ENCODE measurements around the gene CNTN6.

Gene CNTN6

DNA sequence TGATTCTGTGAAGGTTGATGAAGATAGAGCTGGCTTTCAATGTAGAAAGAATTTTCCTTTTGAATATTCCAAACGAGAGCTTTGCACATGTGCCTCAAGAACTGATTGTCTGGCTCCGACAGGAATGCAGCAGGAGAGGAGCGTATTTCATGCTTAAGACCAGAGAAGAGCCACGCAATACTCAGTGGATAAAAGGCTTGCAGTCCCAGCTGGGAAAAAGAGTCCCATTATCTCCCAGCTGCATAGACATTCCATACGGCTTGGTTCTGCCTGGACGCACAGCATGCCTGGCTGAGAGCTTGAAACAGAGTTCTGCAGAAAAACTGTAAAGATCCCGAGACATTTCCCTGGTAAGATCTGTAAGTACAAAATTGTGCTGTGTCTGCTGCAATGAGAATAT, at the start of gene CNTN6:
Gene CNTN6 (plus strand): TSS at position 254 of the 400 bp plus-strand sequence. CDS start 54,985 bp downstream, outside the sequence.
- Histone ChIP-seq H3K27me3 (ENCODE audit: control insufficient read depth in 5 of 5, insufficient read depth in 4 of 5, low read length in 5 of 5) (no peaks in the 10 kb centered on the region), H3K36me3 (ENCODE audit: control insufficient read depth in 5 of 5, insufficient read depth in 5 of 5, low read length in 5 of 5) (no peaks in the 10 kb centered on the region), H3K4me3 (ENCODE audit: low read depth in 1 of 5, low read length in 5 of 5) (peak within 1 kb of the TSS; percentile 3 to 46 (median 37)), H3K9ac (ENCODE audit: low read length in 5 of 5) (no peak within 1 kb of the TSS), H3K9me3 (ENCODE audit: control insufficient read depth in 5 of 5, low read length in 5 of 5) (peaks cover 0 to 6% (median 0%) of the 10 kb centered on the region in 5 donors), H3K4me1 (ENCODE audit: control insufficient read depth in 5 of 5, insufficient read depth in 5 of 5, low read length in 5 of 5) (peaks cover 0 to 22% (median 10%) of the 10 kb centered on the region in 5 donors), H3K27ac (ENCODE audit: low read depth, low read length) (no peak within 1 kb of the TSS)

DNA sequence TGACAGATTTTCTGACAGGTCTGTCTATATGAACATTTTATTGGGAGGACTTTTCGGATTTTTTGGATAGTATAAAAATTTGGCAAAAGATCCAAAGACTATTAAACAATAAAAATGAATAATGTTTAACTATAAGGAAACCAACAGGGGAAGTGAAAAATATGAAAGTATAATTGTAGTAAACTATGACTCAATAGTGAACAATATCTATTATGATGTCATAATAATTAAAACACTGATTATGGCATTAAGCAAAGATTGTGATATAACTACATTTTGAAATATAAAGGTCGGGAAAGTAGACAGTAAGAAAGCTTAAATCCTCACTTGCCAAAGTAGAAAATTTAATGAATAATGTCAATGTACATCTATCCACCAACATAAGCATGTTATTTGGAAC, 44.3 kb upstream of the CNTN6 start:
- peaks cover 0 to 6% (median 3%) of the 10 kb centered on the region in 5 donors for H3K9me3 ChIP-seq (ENCODE audit: control insufficient read depth in 5 of 5, low read length in 5 of 5)
- H3K4me1 ChIP-seq (ENCODE audit: control insufficient read depth in 5 of 5, insufficient read depth in 5 of 5, low read length in 5 of 5): no peaks in the 10 kb centered on the region
- H3K36me3 ChIP-seq (ENCODE audit: control insufficient read depth in 5 of 5, insufficient read depth in 5 of 5, low read length in 5 of 5): no peaks in the 10 kb centered on the region
- H3K9ac ChIP-seq (ENCODE audit: low read length in 5 of 5): no peak overlapping the region
- no peaks in the 10 kb centered on the region for H3K27me3 ChIP-seq (ENCODE audit: control insufficient read depth in 5 of 5, insufficient read depth in 4 of 5, low read length in 5 of 5)
- H3K4me3 ChIP-seq (ENCODE audit: low read depth in 1 of 5, low read length in 5 of 5): no peak overlapping the region
- no peak overlapping the region for H3K27ac ChIP-seq (ENCODE audit: low read depth, low read length)

GRCh38 chr3:1055870-1056269, 37.0 kb upstream of the CNTN6 start:
- Histone ChIP-seq H3K9me3 (ENCODE audit: control insufficient read depth in 5 of 5, low read length in 5 of 5) (no peaks in the 10 kb centered on the region), H3K27ac (ENCODE audit: low read depth, low read length) (no peak overlapping the region), H3K36me3 (ENCODE audit: control insufficient read depth in 5 of 5, insufficient read depth in 5 of 5, low read length in 5 of 5) (no peaks in the 10 kb centered on the region), H3K9ac (ENCODE audit: low read length in 5 of 5) (no peak overlapping the region), H3K4me3 (ENCODE audit: low read depth in 1 of 5, low read length in 5 of 5) (no peak overlapping the region), H3K4me1 (ENCODE audit: control insufficient read depth in 5 of 5, insufficient read depth in 5 of 5, low read length in 5 of 5) (peaks cover 0 to 8% (median 0%) of the 10 kb centered on the region in 5 donors), H3K27me3 (ENCODE audit: control insufficient read depth in 5 of 5, insufficient read depth in 4 of 5, low read length in 5 of 5) (no peaks in the 10 kb centered on the region)

DNA sequence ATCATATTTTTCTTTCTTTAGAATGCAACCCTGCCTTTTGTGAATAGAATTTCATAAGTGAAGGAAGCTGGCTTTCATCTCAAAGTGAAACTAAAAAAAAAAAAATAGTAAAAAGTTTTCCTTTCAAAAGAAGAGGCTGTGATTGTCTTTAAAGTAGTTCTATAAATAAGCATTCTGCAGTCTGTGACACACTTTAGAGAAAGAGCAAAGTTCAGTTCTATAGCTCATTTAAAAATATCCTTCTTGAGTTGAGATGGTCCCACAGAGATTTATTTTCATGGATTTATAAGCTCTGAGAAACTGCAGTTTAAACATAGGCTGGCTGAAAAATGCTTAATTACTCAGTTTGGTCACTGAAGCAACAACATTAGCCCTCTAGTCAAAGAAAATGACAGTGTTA, 36.1 kb upstream of the CNTN6 start:
- Histone ChIP-seq H3K27ac (ENCODE audit: low read depth, low read length) (peak overlapping the region; percentile 10), H3K27me3 (ENCODE audit: control insufficient read depth in 5 of 5, insufficient read depth in 4 of 5, low read length in 5 of 5) (no peaks in the 10 kb centered on the region), H3K9me3 (ENCODE audit: control insufficient read depth in 5 of 5, low read length in 5 of 5) (no peaks in the 10 kb centered on the region), H3K36me3 (ENCODE audit: control insufficient read depth in 5 of 5, insufficient read depth in 5 of 5, low read length in 5 of 5) (no peaks in the 10 kb centered on the region), H3K4me1 (ENCODE audit: control insufficient read depth in 5 of 5, insufficient read depth in 5 of 5, low read length in 5 of 5) (peaks cover 0 to 8% (median 0%) of the 10 kb centered on the region in 5 donors), H3K9ac (ENCODE audit: low read length in 5 of 5) (peak overlapping the region in 2 of 5 donors; percentile 13 to 17), H3K4me3 (ENCODE audit: low read depth in 1 of 5, low read length in 5 of 5) (no peak overlapping the region)

GRCh38 chr3:1057436-1057835, 35.4 kb upstream of the CNTN6 start:
- no peak overlapping the region for H3K27ac ChIP-seq (ENCODE audit: low read depth, low read length)

GRCh38 chr3:1068985-1069384, 23.8 kb upstream of the CNTN6 start:
- H3K27me3 ChIP-seq (ENCODE audit: control insufficient read depth in 5 of 5, insufficient read depth in 4 of 5, low read length in 5 of 5): no peaks in the 10 kb centered on the region
- H3K36me3 ChIP-seq (ENCODE audit: control insufficient read depth in 5 of 5, insufficient read depth in 5 of 5, low read length in 5 of 5): no peaks in the 10 kb centered on the region
- H3K27ac ChIP-seq (ENCODE audit: low read depth, low read length): no peak overlapping the region
- no peak overlapping the region for H3K4me3 ChIP-seq (ENCODE audit: low read depth in 1 of 5, low read length in 5 of 5)
- peaks cover 0 to 3% (median 0%) of the 10 kb centered on the region in 5 donors for H3K4me1 ChIP-seq (ENCODE audit: control insufficient read depth in 5 of 5, insufficient read depth in 5 of 5, low read length in 5 of 5)
- no peak overlapping the region for H3K9ac ChIP-seq (ENCODE audit: low read length in 5 of 5)
- H3K9me3 ChIP-seq (ENCODE audit: control insufficient read depth in 5 of 5, low read length in 5 of 5): no peaks in the 10 kb centered on the region

More at GRCh38 chr3:1057436-1057835, 35.4 kb upstream of the CNTN6 start:
- no peaks in the 10 kb centered on the region for H3K9me3 ChIP-seq (ENCODE audit: control insufficient read depth in 5 of 5, low read length in 5 of 5)
- H3K4me1 ChIP-seq (ENCODE audit: control insufficient read depth in 5 of 5, insufficient read depth in 5 of 5, low read length in 5 of 5): peaks cover 0 to 8% (median 0%) of the 10 kb centered on the region in 5 donors
- H3K36me3 ChIP-seq (ENCODE audit: control insufficient read depth in 5 of 5, insufficient read depth in 5 of 5, low read length in 5 of 5): no peaks in the 10 kb centered on the region
- H3K9ac ChIP-seq (ENCODE audit: low read length in 5 of 5): no peak overlapping the region
- no peaks in the 10 kb centered on the region for H3K27me3 ChIP-seq (ENCODE audit: control insufficient read depth in 5 of 5, insufficient read depth in 4 of 5, low read length in 5 of 5)
- no peak overlapping the region for H3K4me3 ChIP-seq (ENCODE audit: low read depth in 1 of 5, low read length in 5 of 5)

DNA sequence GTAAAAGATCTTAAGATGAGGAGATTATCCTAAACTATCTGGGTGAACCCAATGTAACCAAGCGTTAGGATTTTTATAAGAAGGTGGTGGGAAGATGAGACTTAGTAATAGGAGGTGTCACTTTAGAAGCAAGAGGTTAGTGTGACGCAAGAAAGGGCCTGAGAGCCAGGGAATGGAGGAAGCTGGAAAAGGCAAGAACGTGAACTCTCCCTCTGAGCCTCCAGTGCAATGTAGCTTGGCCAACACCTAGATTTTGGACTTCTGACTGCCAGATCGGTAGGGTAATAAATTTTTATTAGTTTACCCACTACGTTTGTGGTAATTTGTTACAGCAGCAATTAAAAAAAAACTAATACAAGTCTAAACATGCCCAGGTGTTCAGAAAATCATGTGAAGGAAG, 20.8 kb upstream of the CNTN6 start:
- no peak overlapping the region for H3K9ac ChIP-seq (ENCODE audit: low read length in 5 of 5)
- H3K4me3 ChIP-seq (ENCODE audit: low read depth in 1 of 5, low read length in 5 of 5): no peak overlapping the region
- H3K27me3 ChIP-seq (ENCODE audit: control insufficient read depth in 5 of 5, insufficient read depth in 4 of 5, low read length in 5 of 5): no peaks in the 10 kb centered on the region
- peaks cover 0 to 12% (median 0%) of the 10 kb centered on the region in 5 donors for H3K4me1 ChIP-seq (ENCODE audit: control insufficient read depth in 5 of 5, insufficient read depth in 5 of 5, low read length in 5 of 5)
- no peaks in the 10 kb centered on the region for H3K9me3 ChIP-seq (ENCODE audit: control insufficient read depth in 5 of 5, low read length in 5 of 5)
- H3K27ac ChIP-seq (ENCODE audit: low read depth, low read length): no peak overlapping the region
- no peaks in the 10 kb centered on the region for H3K36me3 ChIP-seq (ENCODE audit: control insufficient read depth in 5 of 5, insufficient read depth in 5 of 5, low read length in 5 of 5)

- Histone ChIP-seq H3K4me1 (ENCODE audit: control insufficient read depth in 5 of 5, insufficient read depth in 5 of 5, low read length in 5 of 5) (peaks cover 0 to 3% (median 0%) of the 10 kb centered on the region in 5 donors), H3K9ac (ENCODE audit: low read length in 5 of 5) (no peak overlapping the region), H3K9me3 (ENCODE audit: control insufficient read depth in 5 of 5, low read length in 5 of 5) (no peaks in the 10 kb centered on the region), H3K4me3 (ENCODE audit: low read depth in 1 of 5, low read length in 5 of 5) (no peak overlapping the region), H3K27me3 (ENCODE audit: control insufficient read depth in 5 of 5, insufficient read depth in 4 of 5, low read length in 5 of 5) (no peaks in the 10 kb centered on the region), H3K27ac (ENCODE audit: low read depth, low read length) (no peak overlapping the region), H3K36me3 (ENCODE audit: control insufficient read depth in 5 of 5, insufficient read depth in 5 of 5, low read length in 5 of 5) (no peaks in the 10 kb centered on the region)
Measured at GRCh38 chr3:1079662-1080061, 13.2 kb upstream of the CNTN6 start.

DNA sequence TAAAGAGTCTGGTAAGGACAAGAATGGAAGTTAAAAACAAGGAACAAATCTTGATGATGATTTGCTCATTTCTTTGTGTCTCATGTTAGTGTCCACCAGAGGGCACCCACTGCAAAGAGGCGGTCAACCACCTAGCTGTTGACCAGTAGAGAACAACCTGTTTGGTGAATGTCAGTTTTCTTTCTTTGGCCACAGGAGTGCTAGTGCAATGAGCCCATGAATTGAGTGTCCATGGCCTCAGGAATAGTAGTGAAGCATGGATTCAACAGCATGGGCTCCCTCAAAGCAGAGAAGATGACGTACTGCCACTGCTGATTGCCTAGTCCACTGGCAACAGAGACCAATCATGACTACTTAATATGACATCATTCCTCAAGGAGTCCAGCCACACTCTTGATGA, 10.7 kb upstream of the CNTN6 start:
- H3K27me3 ChIP-seq (ENCODE audit: control insufficient read depth in 5 of 5, insufficient read depth in 4 of 5, low read length in 5 of 5): no peaks in the 10 kb centered on the region
- H3K4me3 ChIP-seq (ENCODE audit: low read depth in 1 of 5, low read length in 5 of 5): no peak overlapping the region
- H3K9ac ChIP-seq (ENCODE audit: low read length in 5 of 5): no peak overlapping the region
- peaks cover 0 to 5% (median 0%) of the 10 kb centered on the region in 5 donors for H3K4me1 ChIP-seq (ENCODE audit: control insufficient read depth in 5 of 5, insufficient read depth in 5 of 5, low read length in 5 of 5)
- H3K36me3 ChIP-seq (ENCODE audit: control insufficient read depth in 5 of 5, insufficient read depth in 5 of 5, low read length in 5 of 5): no peaks in the 10 kb centered on the region
- no peaks in the 10 kb centered on the region for H3K9me3 ChIP-seq (ENCODE audit: control insufficient read depth in 5 of 5, low read length in 5 of 5)
- no peak overlapping the region for H3K27ac ChIP-seq (ENCODE audit: low read depth, low read length)

- H3K4me3 ChIP-seq (ENCODE audit: low read depth in 1 of 5, low read length in 5 of 5): no peak overlapping the region
- H3K36me3 ChIP-seq (ENCODE audit: control insufficient read depth in 5 of 5, insufficient read depth in 5 of 5, low read length in 5 of 5): no peaks in the 10 kb centered on the region
Measured at GRCh38 chr3:1087066-1087560, 5.7 kb upstream of the CNTN6 start.

More at GRCh38 chr3:1087066-1087560, 5.7 kb upstream of the CNTN6 start:
- H3K27me3 ChIP-seq (ENCODE audit: control insufficient read depth in 5 of 5, insufficient read depth in 4 of 5, low read length in 5 of 5): no peaks in the 10 kb centered on the region
- H3K9ac ChIP-seq (ENCODE audit: low read length in 5 of 5): no peak overlapping the region
- peaks cover 0 to 16% (median 1%) of the 10 kb centered on the region in 5 donors for H3K4me1 ChIP-seq (ENCODE audit: control insufficient read depth in 5 of 5, insufficient read depth in 5 of 5, low read length in 5 of 5)
- H3K27ac ChIP-seq (ENCODE audit: low read depth, low read length): no peak overlapping the region
- H3K9me3 ChIP-seq (ENCODE audit: control insufficient read depth in 5 of 5, low read length in 5 of 5): no peaks in the 10 kb centered on the region
